GM21390 (cell line): ENCODE data around the gene MYEF2.
A peak's percentile ranks its signal among the peaks of the same experiment; 100 is the strongest.

ENCODE experiments used
- ATAC-seq: cut with Tn5 transposase; IDR thresholded peaks from one replicate; pipeline ENCODE4 v1.9.1; 2021; ENCODE audit not compliant: unreplicated experiment

The MYEF2 gene

DNA sequence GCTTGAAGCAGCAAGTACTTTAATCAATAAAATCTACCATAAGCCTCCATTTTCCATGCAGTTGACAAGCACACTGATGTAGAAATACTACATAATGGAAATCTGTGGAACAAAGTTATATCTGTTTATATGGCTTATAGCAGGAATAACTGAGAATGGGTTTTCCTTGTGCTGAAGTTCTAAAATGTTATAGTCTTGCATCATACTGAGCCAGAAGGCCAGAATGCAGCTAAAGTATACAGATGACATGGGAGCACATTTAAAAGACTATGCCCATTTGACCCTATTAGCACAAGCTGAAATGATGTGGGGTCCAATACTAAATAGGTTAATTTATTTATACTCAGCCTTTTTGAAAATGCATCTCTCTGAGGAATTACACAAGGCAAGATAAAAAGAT is 32.2 kb downstream of the MYEF2 start:
- no peak for ATAC-seq

DNA sequence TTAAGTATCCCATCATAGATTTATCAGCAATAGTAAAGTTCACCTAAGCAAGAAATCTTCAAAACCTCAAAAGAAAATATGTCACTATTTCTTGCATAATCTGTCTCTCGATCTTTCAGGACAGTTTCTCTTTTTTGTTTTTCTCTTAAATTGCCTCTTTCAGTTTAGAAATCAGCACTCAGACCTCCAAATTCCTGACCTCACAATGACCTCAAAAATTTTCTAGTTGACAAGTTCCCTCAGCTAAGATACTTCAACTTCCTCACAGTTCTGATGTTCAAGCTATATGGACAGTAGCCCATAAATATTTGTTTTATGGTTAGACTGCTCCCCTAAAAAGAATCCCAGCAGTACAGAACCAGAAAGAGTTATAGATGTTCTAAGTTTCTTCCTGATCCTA is 33.2 kb downstream of the MYEF2 start:
- peak; percentile 66 for ATAC-seq

DNA sequence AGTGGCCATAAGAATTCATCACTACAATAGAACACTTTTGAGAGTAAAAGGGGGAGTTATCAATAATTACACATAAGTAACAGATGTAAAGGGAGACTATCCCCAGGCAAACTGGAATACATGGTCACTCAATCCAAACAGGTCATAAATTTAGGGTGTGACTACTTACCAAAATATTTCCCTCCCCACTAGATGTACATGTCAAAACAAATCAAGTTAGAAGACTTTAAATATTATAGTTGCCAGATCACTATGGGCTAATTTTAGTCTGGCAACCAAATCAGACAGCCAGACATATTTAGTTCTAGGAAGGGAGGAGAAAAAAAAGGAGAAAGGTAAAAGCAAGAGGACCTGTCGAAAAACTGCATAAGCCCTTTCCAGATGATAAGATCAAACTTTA is 34.2 kb downstream of the MYEF2 start:
- ATAC-seq: no peak

DNA sequence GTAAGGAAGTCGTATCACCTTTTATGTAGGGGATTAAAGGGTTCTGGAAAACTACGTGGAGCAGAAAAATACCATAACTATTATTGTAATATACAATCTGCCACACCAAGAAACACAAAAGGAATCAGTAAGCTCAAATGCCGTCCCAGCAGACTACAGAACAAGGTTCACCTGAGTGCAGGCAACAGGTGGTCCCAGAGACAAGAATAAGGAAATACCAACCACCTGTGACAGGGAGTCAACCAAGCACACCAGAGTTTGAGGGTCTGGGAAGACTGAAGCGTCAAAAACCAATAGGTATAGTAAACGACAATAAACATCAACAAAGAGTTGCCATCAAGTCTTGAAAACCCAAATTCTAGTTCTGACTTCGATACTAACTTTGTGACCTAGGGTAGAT is 45.2 kb downstream of the MYEF2 start:
- no peak for ATAC-seq

DNA sequence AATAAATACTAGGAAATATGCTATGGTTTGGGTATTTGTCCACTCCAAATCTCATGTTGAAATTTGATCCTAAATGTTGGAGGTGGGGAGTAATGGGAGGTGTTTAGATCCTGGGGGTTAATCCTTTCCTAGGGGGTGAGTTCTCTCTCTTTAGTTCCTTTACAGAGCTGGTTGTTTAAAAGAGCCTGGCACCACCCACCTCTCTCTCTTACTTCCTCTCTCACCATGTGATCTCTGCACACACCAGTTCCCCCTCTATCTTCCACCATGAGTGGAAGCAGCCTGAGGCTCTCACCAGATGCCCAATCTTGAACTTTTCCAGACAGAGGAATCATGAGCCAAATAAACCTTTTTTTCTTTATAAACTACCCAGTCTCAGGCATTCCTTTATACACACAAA is 46.8 kb downstream of the MYEF2 start:
- ATAC-seq: no peak

DNA sequence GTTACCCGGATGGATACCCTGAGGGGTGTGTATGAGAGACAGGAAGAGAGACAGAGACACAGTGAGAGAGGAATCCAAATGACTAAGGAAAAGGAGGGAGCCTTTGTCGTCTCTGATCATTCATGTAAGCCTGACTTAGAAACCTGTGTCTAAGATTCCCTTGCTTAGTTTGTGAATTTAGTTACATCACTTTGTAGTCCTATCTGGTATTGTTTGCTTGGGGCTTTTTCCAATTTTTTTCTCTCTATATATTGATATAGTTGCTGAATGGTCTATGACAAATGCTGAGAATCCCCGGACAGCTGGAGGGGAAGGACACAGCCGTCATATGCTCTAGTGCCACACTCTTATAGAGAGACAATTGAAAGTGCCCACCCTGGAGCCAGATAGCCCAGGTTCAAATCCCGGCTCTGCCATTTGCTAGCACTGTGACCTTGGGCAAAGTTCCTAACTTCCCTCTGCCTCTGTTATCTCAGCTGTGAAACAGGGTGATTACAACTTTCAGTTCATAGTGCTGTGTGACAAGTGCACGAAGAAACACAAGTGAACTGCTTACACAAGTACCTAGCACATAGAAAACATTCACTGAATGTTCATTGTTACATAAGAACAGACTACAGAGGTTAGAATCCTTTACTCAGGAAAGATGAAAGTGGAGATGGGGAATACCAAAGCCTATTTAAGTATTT is 51.3 kb downstream of the MYEF2 start:
- no peak for ATAC-seq

DNA sequence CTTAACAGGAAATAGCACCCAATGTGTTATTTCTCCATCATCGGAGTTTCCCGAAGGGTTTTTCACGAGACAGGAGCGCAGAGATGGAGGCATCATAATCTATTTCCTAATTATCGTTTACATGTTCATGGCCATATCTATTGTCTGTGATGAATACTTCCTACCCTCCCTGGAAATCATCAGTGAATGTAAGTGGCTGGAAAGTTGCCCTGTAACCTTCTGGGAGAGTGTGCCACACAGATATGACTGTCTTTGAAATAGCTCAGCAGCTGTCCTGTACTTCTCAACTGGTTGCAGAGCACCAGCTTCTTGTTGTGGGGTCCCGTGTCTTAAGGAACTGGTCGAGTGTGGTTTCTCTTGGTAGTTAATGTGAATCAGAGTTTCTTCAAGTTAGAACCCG is 56.2 kb downstream of the MYEF2 start:
- ATAC-seq: no peak

DNA sequence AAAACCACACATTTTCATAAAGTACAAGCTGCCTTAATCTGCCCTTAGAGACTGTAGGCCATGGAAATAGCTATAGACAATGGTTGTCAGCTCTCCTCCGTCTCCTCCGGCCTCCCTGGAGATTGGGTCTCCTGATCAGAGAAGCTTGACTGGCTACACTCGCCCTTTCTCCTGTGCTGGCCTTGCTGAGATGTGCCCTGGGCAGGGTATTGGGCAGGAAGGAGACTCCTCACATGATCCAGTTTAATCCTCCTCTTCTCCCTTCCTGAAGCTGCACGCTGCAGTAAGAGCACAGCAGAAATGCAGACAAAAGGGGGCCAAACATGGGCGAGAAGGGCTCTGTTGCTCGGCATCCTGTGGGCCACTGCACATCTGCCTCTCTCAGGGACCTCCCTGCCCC is 57.4 kb downstream of the MYEF2 start, which contains the start of gene SLC24A5:
Gene SLC24A5, plus strand, starts transcription at position 246 of the 400 bp plus-strand sequence. Its CDS starts 55 bp downstream, at position 301.
- no peak for ATAC-seq

DNA sequence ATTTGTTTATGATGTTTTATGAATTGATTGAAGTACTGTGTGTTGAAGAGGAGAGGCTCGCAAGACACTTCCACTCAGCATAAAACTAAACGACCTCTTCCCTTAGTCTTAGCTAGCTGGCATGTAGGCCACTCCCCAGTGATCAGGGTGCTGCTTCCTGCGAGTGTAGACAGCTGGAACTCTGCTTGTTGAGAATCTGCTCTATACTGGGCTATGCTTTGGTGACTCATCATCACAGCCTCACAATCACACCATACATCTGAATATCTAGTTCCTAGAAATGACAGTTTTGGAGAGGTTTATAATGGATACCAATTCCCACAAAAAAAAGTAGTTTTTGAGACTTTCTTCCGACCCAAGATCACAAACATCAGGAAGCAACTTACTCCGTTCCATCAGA is 58.8 kb downstream of the MYEF2 start:
- no peak for ATAC-seq

DNA sequence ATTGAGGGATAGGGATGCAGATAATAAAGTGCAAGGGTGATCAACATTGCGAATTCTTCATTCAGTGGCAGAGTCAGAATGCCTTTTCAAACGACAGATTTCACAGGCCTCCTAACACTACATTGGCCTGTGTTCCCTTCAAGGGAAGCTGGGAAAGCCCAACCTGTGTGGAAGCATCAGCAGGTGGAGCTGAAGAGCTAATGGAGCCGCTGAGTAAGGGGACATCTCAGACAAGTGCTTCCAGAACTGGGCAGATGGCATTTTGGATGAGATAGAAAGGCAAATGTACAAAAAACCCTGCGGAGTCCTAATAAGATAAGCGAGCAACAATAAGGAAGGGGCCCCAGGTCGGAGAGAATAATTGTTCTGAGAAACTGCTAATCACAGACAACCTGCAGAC is 65.9 kb downstream of the MYEF2 start:
- ATAC-seq: no peak

DNA sequence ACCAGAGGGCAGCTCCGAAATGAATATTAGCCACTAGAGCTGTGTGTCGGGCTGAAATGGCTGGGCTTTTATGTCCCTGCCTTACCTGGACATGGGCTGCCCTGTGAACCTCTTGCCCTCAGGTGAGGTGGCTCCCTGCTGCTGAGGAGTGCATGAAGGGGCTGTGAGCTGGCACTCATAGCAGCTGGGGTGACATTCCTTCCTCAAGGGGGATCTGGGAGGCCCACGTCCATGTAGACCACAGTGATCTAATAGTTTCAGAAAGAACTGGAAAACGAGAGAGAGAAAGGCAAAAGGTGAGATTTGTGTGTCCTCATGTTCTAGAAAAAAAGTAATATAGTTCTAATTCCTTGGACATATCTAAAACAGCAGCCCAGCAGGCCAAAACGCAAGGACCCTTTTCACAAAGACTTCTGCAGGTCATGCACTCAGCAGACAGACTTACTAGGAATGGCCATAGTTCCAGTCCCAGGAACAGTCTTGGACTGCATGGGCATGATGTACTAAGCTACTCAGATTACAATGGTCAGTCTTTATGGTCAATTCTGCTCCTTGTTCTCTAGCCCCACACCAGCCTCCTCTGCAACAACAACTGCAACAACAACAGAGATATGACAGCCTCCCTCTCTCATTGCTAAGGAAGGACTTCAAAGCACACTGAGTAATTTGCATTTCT is 68.1 kb downstream of the MYEF2 start:
- no peak for ATAC-seq

DNA sequence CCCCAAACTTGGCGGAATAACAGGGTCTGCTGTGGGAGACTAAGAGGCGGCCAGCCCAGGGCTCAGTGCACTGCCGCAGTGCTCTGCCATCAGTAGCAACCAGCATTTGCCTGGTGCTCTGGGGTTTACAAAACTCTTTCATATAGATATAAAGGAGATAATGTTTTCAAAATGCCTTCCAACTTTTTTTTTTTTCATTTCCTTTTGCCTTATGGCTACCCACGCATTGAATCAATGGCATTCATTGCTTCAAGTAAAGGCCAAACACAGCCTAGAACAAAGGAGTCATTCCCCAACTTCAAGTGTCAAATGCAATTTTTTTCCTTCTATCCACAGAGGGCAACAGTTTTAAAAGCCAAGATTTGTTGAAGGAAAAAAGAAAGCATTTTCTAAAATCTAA is 68.9 kb downstream of the MYEF2 start:
- ATAC-seq: no peak

DNA sequence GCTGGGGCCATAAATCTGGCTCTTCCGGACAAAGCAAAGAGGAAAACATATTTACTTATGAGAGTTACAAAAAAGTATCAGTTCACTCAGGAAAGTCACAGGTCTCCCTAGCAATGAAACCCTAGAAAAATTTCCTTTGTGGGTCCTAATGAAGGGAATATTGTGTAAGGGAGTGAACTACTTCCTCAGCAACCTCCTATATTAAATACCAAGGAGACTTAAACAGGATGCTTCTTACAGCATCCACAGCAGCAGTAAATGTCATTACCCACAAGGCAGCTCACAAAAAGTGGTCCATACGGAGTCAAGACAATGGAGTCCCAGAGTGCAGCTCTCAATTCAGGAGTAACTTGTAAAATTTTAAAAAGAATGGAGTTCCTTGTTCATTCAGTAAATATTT is 72.2 kb downstream of the MYEF2 start:
- no peak for ATAC-seq

DNA sequence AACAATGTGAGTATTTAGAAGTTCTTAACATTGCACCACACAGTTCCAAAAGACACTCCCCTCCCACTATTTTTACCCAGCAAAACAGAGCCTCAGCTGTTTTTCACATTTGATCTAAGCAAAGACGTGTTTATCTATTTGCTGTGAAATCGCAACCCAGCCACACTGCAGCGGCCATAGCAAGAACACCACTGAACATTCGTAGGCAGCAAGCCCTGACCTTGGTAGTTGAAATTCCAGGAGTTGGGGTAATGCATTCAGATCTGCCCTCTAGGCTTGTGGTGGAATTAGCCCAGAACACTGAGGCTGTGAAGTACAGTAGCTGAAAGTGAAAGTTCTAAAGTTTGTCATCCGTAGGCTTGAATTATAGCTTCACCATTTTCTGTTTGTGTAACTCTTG is 74.4 kb downstream of the MYEF2 start:
- no peak for ATAC-seq

DNA sequence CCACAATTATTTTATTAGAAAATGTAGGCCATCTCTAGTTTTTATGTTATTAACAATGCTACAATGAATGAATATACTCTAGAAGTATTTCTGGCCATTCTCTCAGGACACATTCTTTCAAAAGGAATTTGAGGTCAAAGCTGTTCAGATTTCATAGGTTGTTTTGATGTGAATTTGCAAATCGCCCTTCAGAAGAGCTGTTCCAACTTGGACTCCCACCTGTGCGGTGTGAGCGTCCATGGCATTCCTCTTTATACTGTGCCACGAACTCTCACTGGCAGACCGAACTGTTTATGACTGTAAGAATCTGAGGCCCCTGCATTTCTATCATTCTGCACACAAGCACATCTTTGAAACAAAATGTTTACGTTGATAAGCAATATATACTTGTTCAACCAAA is 75.9 kb downstream of the MYEF2 start:
- no peak for ATAC-seq

DNA sequence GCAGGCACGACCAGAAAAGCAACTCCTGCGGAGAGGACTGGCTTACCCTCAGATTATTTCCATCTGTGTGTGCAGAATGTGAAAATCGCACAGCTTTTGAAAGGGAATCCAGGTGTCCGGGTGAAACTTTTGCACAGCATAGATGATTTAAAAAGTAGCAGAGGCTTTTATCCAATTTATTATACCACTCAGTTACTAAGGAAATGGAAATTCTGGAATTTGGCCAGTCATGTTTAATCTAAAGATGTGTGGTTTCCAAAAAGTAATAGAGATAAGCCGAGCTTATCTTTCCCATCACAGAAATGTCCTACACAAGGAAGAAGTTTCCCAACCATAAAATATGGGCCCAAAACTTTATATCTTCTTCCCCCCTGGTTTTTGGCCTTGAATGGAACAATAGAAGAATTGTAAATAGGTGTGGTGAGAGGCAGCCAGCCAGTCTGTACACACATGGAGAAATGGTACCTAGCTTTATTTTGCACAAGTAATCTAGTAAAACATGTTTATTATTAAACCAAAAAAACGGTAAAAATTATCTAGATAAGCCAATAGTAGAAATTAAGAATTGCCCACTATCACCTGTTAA is 76.6 kb downstream of the MYEF2 start:
- no peak for ATAC-seq

DNA sequence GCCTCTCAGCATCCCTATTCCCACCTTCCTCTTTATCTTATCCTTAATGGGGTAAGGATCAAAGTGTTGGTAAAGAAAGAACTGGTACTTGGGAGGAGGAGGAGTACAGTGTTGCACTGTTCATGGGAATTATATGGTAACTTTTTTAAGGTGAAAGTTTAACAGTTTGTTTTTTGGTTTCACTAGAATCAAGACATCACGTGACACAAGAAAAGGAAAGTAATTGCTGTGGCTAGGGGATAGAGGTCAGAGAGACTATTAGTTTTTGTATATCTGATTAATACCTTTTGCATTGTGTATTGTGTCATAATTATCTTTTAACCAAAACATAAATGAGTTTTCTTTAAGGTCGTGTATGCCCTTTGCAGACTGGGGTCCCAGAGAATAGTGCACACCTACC is 80.8 kb downstream of the MYEF2 start:
- no peak for ATAC-seq

DNA sequence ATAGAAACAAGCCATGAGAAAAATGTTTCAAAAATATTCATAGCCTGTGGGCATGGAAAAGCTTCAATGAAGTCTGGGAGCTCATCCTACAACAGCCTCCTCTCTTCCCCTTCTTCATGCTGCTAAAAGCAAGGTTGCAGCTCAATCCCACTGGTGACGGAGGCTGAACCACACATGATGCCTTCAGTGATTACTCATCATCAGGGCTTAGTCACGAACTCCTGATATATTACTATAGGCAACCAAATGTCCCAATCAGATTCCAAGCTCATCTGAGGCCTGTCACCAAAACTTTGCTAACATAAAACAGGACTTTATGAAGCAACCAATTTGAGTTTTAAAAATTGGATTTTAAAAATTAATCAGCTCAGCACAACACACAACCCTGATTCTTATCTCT is 81.3 kb downstream of the MYEF2 start:
- ATAC-seq: no peak

DNA sequence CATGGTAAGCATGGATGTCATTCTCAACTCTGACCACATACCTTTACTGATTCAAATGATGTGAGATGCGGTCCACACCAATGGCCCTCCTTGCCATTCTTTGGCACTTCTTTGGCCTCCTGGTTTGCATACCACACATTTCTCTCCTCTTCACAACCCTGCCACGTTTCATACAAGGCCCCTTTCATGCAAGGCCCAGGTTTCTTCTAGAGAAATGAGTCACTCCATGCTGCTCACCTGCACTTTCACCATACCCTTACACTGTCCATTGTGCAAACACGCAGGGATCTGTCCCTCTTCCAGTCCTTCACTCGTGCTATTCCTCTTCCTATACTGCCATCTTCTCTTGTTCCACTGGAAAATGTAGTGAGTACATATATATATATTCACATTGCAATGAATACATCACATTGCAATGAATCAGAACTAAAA is 81.7 kb downstream of the MYEF2 start:
- peak; percentile 91 for ATAC-seq

DNA sequence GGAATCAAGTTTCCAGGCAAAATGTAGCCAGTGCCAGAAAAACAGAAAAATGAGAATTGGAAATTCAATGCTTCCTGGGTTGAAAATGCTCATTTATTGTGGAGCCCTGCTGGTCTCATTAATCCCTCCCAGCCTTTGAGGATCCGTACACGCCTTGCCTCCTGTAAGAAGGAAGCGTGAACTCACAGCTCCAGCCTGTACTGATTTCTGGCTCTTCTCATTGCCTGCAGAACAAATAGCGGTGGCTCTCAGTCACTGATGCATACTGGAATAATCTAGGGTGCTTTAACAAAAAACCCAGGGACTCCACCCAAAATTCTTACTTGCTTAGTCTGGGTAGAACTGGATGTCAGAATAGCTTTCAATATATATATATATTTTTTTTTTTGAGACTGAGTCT is 86.6 kb downstream of the MYEF2 start:
- no peak for ATAC-seq

DNA sequence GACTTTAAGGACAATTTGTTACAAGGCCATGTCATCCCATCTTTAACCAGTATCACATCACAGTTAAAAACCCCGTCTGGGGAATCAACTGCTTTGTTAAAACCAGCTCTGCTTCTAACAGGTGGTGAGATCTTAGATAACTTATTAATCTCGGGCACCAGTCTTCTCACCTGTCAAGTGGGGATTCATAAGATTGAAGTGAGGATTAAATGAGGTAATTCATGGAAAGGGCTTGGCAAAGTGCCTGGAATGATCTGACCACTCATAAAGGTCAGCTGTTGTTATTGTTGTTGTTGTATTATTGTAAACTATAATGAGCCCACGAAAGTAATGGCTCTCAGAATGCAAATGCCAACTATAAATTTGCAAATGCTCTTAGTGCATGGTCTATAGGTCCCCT is 87.4 kb downstream of the MYEF2 start:
- no peak for ATAC-seq

DNA sequence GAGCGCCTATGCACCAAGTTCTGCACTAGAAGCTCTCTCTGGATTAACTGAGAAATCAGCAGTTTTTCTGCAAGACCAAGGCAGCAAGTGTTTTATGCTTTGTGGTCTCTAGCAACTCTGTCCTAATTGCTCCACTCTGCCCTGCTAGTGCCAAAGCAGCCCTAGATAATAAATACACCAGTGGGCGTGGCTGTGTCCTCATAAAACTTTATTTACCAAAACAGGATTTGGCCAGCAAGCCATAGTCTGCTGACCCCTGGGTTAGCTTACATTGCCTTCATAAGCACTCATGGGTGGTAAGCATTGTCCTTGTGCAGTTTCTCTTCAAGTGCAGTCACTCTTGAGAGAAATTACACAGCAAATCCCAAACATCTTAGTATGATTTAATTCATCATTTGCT is 88.0 kb downstream of the MYEF2 start:
- ATAC-seq: no peak
